H1 (cell line): ENCODE results near the gene NLRP7. TPM values are rescaled to one million over a fixed set of nuclear protein-coding genes. Genes with fewer than 3 reads are reported as not detected.

Experiments used
- CTCF ChIA-PET: fragments of 300-600 bp; sonication (Branson Sonifier 250); formaldehyde crosslinking; loops from one replicate; lab custom pipeline; 2021; ENCODE audit not compliant: partially characterized antibody; lab: Charles Lee
- POLR2A ChIA-PET: fragments of 300-600 bp; sonication (Branson Sonifier 250); formaldehyde crosslinking; loops from one replicate; lab custom pipeline; 2021; ENCODE audit warnings: inconsistent platforms; ENCODE audit not compliant: partially characterized antibody; lab: Charles Lee
- DNase-seq, 2 experiments: peaks; one replicate each; pipeline versions ENCODE4 v3.0.0 to v3.0.0-alpha.2; 2010 to 2022; ENCODE audit warnings: low spot score in 2 of 2, low read depth in 1 of 2, mixed read lengths in 1 of 2
- FAIRE-seq: peaks from 2 replicates; lab custom pipeline; 2011; peaks lifted over from hg19 to GRCh38; lab: Jason Lieb, UNC
- H2AFZ ChIP-seq: 2 replicates; pipeline ENCODE4 v1.8.1; 2012; ENCODE audit warnings: low read length, inconsistent platforms
- H2AK5ac ChIP-seq: 2 replicates; pipeline ENCODE4 v1.6.1; 2013; ENCODE audit warnings: low read depth, low read length
- H2BK120ac ChIP-seq: replicated peaks from 2 replicates; pipeline ENCODE3; 2013; ENCODE audit warnings: low read depth, low read length, inconsistent platforms
- H2BK12ac ChIP-seq: 2 replicates; pipeline ENCODE4 v1.6.1; 2013; ENCODE audit warnings: low read depth, low read length
- H2BK15ac ChIP-seq: 2 replicates; pipeline ENCODE4 v1.6.1; 2013; ENCODE audit warnings: low read length
- H2BK20ac ChIP-seq: 2 replicates; pipeline ENCODE4 v1.6.1; 2013; ENCODE audit warnings: low read length
- H2BK5ac ChIP-seq: 2 replicates; pipeline ENCODE4 v1.6.1; 2013; ENCODE audit warnings: low read depth, low read length
- H3K14ac ChIP-seq: 2 replicates; pipeline ENCODE4 v1.6.1; 2013; ENCODE audit warnings: inconsistent platforms; ENCODE audit not compliant: insufficient read length
- H3K18ac ChIP-seq: 2 replicates; pipeline ENCODE4 v1.6.1; 2013; ENCODE audit warnings: low read length; ENCODE audit errors: extremely low read depth
- H3K23ac ChIP-seq: 2 replicates; pipeline ENCODE4 v1.6.1; 2013; ENCODE audit warnings: inconsistent platforms; ENCODE audit not compliant: insufficient read length
- H3K23me2 ChIP-seq: 2 replicates; pipeline ENCODE4 v1.6.1; 2013; ENCODE audit warnings: low read depth, low read length
- H3K27ac ChIP-seq: 2 replicates; pipeline ENCODE4 v1.6.1; 2011; ENCODE audit warnings: low read depth, low read length, inconsistent platforms
- H3K27me3 ChIP-seq, 4 experiments: replicated peaks in 1 of 4; 1 replicate in 1 of 4; 2 replicates in 3 of 4; pipeline versions ENCODE4 v1.6.1 to v1.8.1; 2011 to 2013; ENCODE audit warnings: low read length in 3 of 4, mild to moderate bottlenecking in 3 of 4, inconsistent platforms in 2 of 4, mixed read lengths in 2 of 4, moderate library complexity in 1 of 4; ENCODE audit not compliant: control insufficient read depth in 3 of 4, insufficient read depth in 3 of 4; ENCODE audit errors: extremely low read depth in 1 of 4
- H3K36me3 ChIP-seq, 4 experiments: 2 replicates each; pipeline versions ENCODE4 v1.6.1 to v1.8.1; 2011 to 2013; ENCODE audit warnings: mild to moderate bottlenecking in 4 of 4, low read length in 3 of 4, moderate library complexity in 2 of 4, control low read depth in 1 of 4, inconsistent platforms in 1 of 4; ENCODE audit not compliant: insufficient read depth in 4 of 4, control insufficient read depth in 2 of 4
- H3K4ac ChIP-seq: replicated peaks from 2 replicates; pipeline ENCODE3; 2013; ENCODE audit warnings: low read length, low read depth, mixed read lengths, inconsistent platforms; ENCODE audit not compliant: insufficient read length
- H3K4me1 ChIP-seq, 4 experiments: replicated peaks in 1 of 4; 1 replicate in 1 of 4; 2 replicates in 3 of 4; pipeline versions ENCODE4 v1.6.1 to v1.8.1; 2011 to 2013; ENCODE audit warnings: low read length in 3 of 4, inconsistent platforms in 2 of 4, mixed read lengths in 1 of 4; ENCODE audit not compliant: insufficient read depth in 4 of 4, control insufficient read depth in 3 of 4
- H3K4me2 ChIP-seq, 2 experiments: 2 replicates each; pipeline versions ENCODE4 v1.6.1 to v1.8.1; 2011 to 2013; ENCODE audit warnings: low read depth in 2 of 2, low read length in 2 of 2, control low read depth in 1 of 2, inconsistent platforms in 1 of 2, mild to moderate bottlenecking in 1 of 2; ENCODE audit not compliant: insufficient read depth in 1 of 2
- H3K4me3 ChIP-seq, 4 experiments: fragments of 200-600, 300-600 bp in 1 of 4; sonication (generic), shearing (Covaris generic), sonication (Bioruptor Twin) in 1 of 4; 2 replicates each; pipeline versions ENCODE4 v1.5.1 to v1.8.1; 2011 to 2016; ENCODE audit warnings: low read length in 4 of 4, low read depth in 3 of 4, control low read depth in 2 of 4, inconsistent platforms in 2 of 4, mild to moderate bottlenecking in 2 of 4, mixed read lengths in 1 of 4, moderate library complexity in 1 of 4; ENCODE audit not compliant: insufficient read depth in 2 of 4; ENCODE audit errors: extremely low read depth in 1 of 4
- H3K56ac ChIP-seq: replicated peaks from 2 replicates; pipeline ENCODE3; 2013; ENCODE audit warnings: low read depth, mild to moderate bottlenecking, mixed read lengths, low read length, inconsistent platforms; ENCODE audit not compliant: insufficient read length
- H3K79me1 ChIP-seq: 2 replicates; pipeline ENCODE4 v1.6.1; 2013; ENCODE audit warnings: low read depth, low read length, control low read depth
- H3K79me2 ChIP-seq, 2 experiments: 2 replicates each; pipeline versions ENCODE4 v1.6.1 to v1.8.1; 2012 to 2013; ENCODE audit warnings: low read length in 2 of 2, mild to moderate bottlenecking in 2 of 2, inconsistent platforms in 1 of 2; ENCODE audit not compliant: insufficient read depth in 2 of 2, control insufficient read depth in 1 of 2
- H3K9ac ChIP-seq, 4 experiments: replicated peaks in 1 of 4; 1 replicate in 1 of 4; 2 replicates in 3 of 4; pipeline versions ENCODE4 v1.6.1 to v1.8.1; 2011 to 2013; ENCODE audit warnings: low read depth in 3 of 4, low read length in 3 of 4, control low read depth in 2 of 4, mild to moderate bottlenecking in 2 of 4, moderate library complexity in 2 of 4, inconsistent platforms in 1 of 4; ENCODE audit errors: extremely low read depth in 1 of 4
- H3K9me3 ChIP-seq, 2 experiments: 2 replicates each; pipeline versions ENCODE4 v1.6.1 to v1.8.1; 2012 to 2013; ENCODE audit warnings: mild to moderate bottlenecking in 2 of 2, moderate library complexity in 2 of 2, control low read depth in 1 of 2, inconsistent platforms in 1 of 2, low read depth in 1 of 2, low read length in 1 of 2, mixed read lengths in 1 of 2; ENCODE audit not compliant: insufficient read depth in 2 of 2
- H4K20me1 ChIP-seq, 2 experiments: replicated peaks in 1 of 2; 2 replicates each; pipeline versions ENCODE3 to v1.8.1; 2011 to 2013; ENCODE audit warnings: inconsistent platforms in 2 of 2, low read length in 2 of 2, mild to moderate bottlenecking in 1 of 2; ENCODE audit not compliant: insufficient read depth in 2 of 2, control insufficient read depth in 1 of 2
- H4K5ac ChIP-seq: 2 replicates; pipeline ENCODE4 v1.6.1; 2013; ENCODE audit warnings: low read length, low read depth, mixed read lengths, inconsistent platforms; ENCODE audit not compliant: insufficient read length
- H4K8ac ChIP-seq: 2 replicates; pipeline ENCODE4 v1.8.0; 2013; ENCODE audit warnings: mild to moderate bottlenecking, moderate library complexity, low read length, inconsistent platforms; ENCODE audit not compliant: insufficient read depth; ENCODE audit errors: extremely low read depth
- H4K91ac ChIP-seq: replicated peaks from 2 replicates; pipeline ENCODE3; 2013; ENCODE audit warnings: low read length, mixed read lengths, inconsistent platforms; ENCODE audit not compliant: insufficient read length
- NANOG ChIP-seq: IDR thresholded peaks from 2 replicates; pipeline ENCODE4 v1.6.1; 2011; ENCODE audit warnings: low read length, low read depth, mild to moderate bottlenecking, inconsistent platforms; ENCODE audit not compliant: insufficient read depth, poor library complexity, severe bottlenecking
- RFX5 ChIP-seq: IDR thresholded peaks from 2 replicates; pipeline ENCODE4 v1.6.1; 2011; ENCODE audit warnings: low read depth, low read length, improper control_type of control experiment, borderline replicate concordance
- USF2 ChIP-seq: IDR thresholded peaks from 2 replicates; pipeline ENCODE4 v1.6.1; 2011; ENCODE audit warnings: low read length, improper control_type of control experiment
- WGBS, 2 experiments: shearing (Covaris generic) in 1 of 2; methylation state at CpG; one replicate each; pipeline versions ENCODE4 v1.1.6 to v1.1.7; 2013 to 2015; ENCODE audit warnings: low lambda C conversion rate in 2 of 2, mixed read lengths in 2 of 2, inconsistent platforms in 1 of 2, low coverage in 1 of 2, missing lambda C conversion rate in 1 of 2; ENCODE audit not compliant: insufficient replicate concordance in 2 of 2, insufficient coverage in 1 of 2, insufficient read length in 1 of 2; ENCODE audit errors: extremely low coverage in 1 of 2, missing lambda C conversion rate in 1 of 2; 5-methylcytosine and 5-hydroxymethylcytosine counted together
- polyA plus RNA-seq, 7 experiments: library from polyadenylated mRNA; depleted of rRNA in 3 of 7; stranded (reverse) in 5 of 7; unstranded in 2 of 7; fragments of >200 nt in 5 of 7; fragments of 200-250 nt in 2 of 7; gene quantifications; 1 replicate in 5 of 7; 2 replicates in 1 of 7; 4 replicates in 1 of 7; pipeline versions ENCODE4 v1.2.1 to v1.2.3, GENCODE V29; 2011 to 2013; ENCODE audit warnings: missing spikeins in 2 of 7, mixed read lengths in 2 of 7
- total RNA-seq: library from RNA; stranded (reverse); fragmentation: NEBNext Ultra II Directional; extraction: Animal tissue kit (Norgen Biotek cat#: 25700); gene quantifications from 2 replicates; pipeline ENCODE4 v1.2.1, GENCODE V29; 2021

Gene NLRP7
- total and polyA plus RNA-seq, 2 of the 8 experiments (the other 6 are each of a cell fraction or from before 2014, with no cell fraction given) = 0.91 to 1.2 TPM

- H3K27me3 ChIP-seq = no peaks in the 10 kb centered on the region
Observed at GRCh38 chr19:54875506-54875905, 71.8 kb downstream of the NLRP7 start.

More at GRCh38 chr19:54875506-54875905, 71.8 kb downstream of the NLRP7 start:
- no peak overlapping the region for H4K8ac ChIP-seq
- no peaks in the 10 kb centered on the region for H4K20me1 ChIP-seq
- no peaks in the 10 kb centered on the region for H3K36me3 ChIP-seq
- no peaks in the 10 kb centered on the region for H3K79me2 ChIP-seq
- no peaks in the 10 kb centered on the region for H3K79me1 ChIP-seq
- H2BK20ac ChIP-seq = no peak overlapping the region
- no peak overlapping the region for H2BK12ac ChIP-seq
- no peak overlapping the region for H2BK120ac ChIP-seq
- no peak overlapping the region for H4K5ac ChIP-seq
- POLR2A ChIA-PET = interaction anchor here (0.6 kb wide), 1 partner anchor 172 kb away, joined by 3 read pairs; no protein-coding TSS in a partner anchor
- CTCF ChIA-PET = interaction anchor here (0.6 kb wide), 2 partner anchors 79 to 397 kb away, joined by 4 read pairs; no protein-coding TSS in a partner anchor
- H3K4ac ChIP-seq = no peak overlapping the region
- H3K14ac ChIP-seq = no peak overlapping the region
- H3K4me1 ChIP-seq = no peaks in the 10 kb centered on the region
- no peak overlapping the region for H3K9ac ChIP-seq
- no peak overlapping the region for H3K56ac ChIP-seq
- H3K9me3 ChIP-seq = peaks cover 0 to 3% of the 10 kb centered on the region in 2 experiments; a peak in 2 of 4 replicates
- no peak overlapping the region for H2AK5ac ChIP-seq
- TF ChIP-seq USF2 (no peak), NANOG (no peak), RFX5 (no peak)
- no peak overlapping the region for H3K4me2 ChIP-seq
- H2AFZ ChIP-seq = no peak overlapping the region
- no peak overlapping the region for H3K4me3 ChIP-seq
- FAIRE-seq (no peak), DNase-seq (no peak)
- H2BK5ac ChIP-seq = no peak overlapping the region
- 74% methylated on average over 2 of the region's 2 CpGs; no CpG with 5 or more reads in 1 of the 2 experiments for WGBS, 2 experiments
- no peak overlapping the region for H4K91ac ChIP-seq
- no peak overlapping the region for H3K23ac ChIP-seq
- no peak overlapping the region for H3K27ac ChIP-seq
- H2BK15ac ChIP-seq = no peak overlapping the region
- no peaks in the 10 kb centered on the region for H3K23me2 ChIP-seq
- no peak overlapping the region for H3K18ac ChIP-seq
